ENCODE measurements around the gene JADE1. TPM values are rescaled to one million over a fixed set of nuclear protein-coding genes. Genes with fewer than 3 reads are reported as not detected.

The JADE1 gene
- total RNA-seq, 1 donor from 2014 or later, result 36.3 TPM

- intact Hi-C loops (cut with DNase I), result no loop called here
- H3K9me3 ChIP-seq, result no peaks in the 10 kb centered on the region
- no peaks in the 10 kb centered on the region for H3K36me3 ChIP-seq
- peak; percentile 73 to 79 for ATAC-seq
- H3K4me1 ChIP-seq, result peaks cover 16% of the 10 kb centered on the region
- no peaks in the 10 kb centered on the region for H3K27me3 ChIP-seq (ENCODE audit: low read depth)
- no peak for DNase-seq
- no peak overlapping the region for H3K27ac ChIP-seq
- no peak for TF ChIP-seq CTCF (IDR thresholded peaks at IDR 0.05)
- H3K4me3 ChIP-seq, result no peak overlapping the region
These were observed 34.0 kb upstream of the JADE1 start for GRCh38 chr4:128775477-128775876.

DNA sequence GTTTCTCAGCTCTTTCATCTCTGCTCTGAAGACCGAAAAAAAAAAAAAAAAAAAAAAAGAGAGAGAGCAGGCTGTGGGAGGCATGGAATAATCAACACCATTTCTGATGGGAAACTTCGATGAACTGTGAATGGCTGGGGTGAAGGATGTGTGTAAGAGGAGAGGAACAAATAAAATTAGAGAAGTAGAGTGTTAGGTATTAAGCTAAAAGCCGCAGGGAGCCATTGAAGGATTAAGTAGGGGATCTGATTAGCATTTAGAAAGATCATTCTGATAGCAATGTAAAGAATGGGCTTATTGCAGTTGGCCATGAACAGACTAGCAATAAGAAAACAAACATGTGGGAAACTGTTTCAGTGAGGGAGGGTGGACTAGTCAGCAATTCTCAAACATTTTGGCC lies 33.6 kb upstream of the JADE1 start:
- intact Hi-C loops (cut with DNase I), result no loop called here
- no peak overlapping the region for H3K27ac ChIP-seq
- no peak overlapping the region for H3K4me3 ChIP-seq
- no peaks in the 10 kb centered on the region for H3K9me3 ChIP-seq
- no peak for TF ChIP-seq CTCF (IDR thresholded peaks at IDR 0.05)
- H3K4me1 ChIP-seq, result peaks cover 16% of the 10 kb centered on the region
- H3K27me3 ChIP-seq (ENCODE audit: low read depth), result no peaks in the 10 kb centered on the region
- no peaks in the 10 kb centered on the region for H3K36me3 ChIP-seq
- ATAC-seq, result no peak
- no peak for DNase-seq

- intact Hi-C loops (cut with DNase I), result no loop called here
- Histone ChIP-seq H3K4me3 (no peak overlapping the region), H3K27me3 (ENCODE audit: low read depth) (no peaks in the 10 kb centered on the region), H3K4me1 (peaks cover 16% of the 10 kb centered on the region), H3K36me3 (no peaks in the 10 kb centered on the region), H3K9me3 (no peaks in the 10 kb centered on the region), H3K27ac (no peak overlapping the region)
- peak; percentile 87 for DNase-seq
- peak; percentile 89 to 90 for ATAC-seq
- TF ChIP-seq CTCF (IDR thresholded peaks at IDR 0.05), result no peak
These were observed 32.7 kb upstream of the JADE1 start for GRCh38 chr4:128776794-128777216.

- H3K27me3 ChIP-seq (ENCODE audit: low read depth), result no peaks in the 10 kb centered on the region
- ATAC-seq, result no peak
- no peak overlapping the region for H3K4me3 ChIP-seq
- H3K27ac ChIP-seq, result no peak overlapping the region
- no peak for DNase-seq
- intact Hi-C loops (cut with DNase I), result no loop called here
- no peaks in the 10 kb centered on the region for H3K9me3 ChIP-seq
- TF ChIP-seq CTCF (IDR thresholded peaks at IDR 0.05), result no peak
- H3K36me3 ChIP-seq, result no peaks in the 10 kb centered on the region
- H3K4me1 ChIP-seq, result peaks cover 16% of the 10 kb centered on the region
These were observed 28.8 kb upstream of the JADE1 start for GRCh38 chr4:128780688-128781087.

DNA sequence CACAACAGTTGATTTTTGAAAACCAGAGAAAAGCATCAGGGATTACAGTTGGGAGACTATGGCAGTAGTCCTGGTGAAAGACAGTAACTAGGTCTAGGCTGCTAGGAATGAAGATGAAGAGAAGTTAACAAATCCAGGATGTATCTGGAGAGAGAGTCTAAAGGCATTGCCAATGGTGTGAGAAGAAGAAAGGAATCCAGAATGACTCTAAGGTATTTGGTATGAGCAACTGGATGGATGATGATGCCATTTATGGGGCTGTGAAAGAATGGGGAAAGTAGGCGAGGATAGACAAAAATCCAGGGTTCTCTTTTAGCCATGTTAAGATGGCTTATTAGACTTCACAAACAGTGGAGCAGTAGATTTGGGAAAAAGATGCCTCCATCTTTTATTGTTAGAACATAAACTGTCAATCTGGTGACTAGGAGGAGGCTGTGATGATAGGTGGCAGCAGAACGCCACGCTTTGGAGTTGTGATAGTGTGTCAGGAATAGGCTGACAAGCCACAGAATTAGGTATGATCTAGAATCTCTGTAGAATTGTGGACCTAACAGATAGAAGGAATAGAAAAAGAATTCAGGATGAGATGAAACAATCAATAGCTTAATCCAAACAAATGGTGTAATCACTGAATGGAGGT lies 27.3 kb upstream of the JADE1 start:
- DNase-seq (no peak), ATAC-seq (peak in 1 of 2 donors; percentile 58)
- Histone ChIP-seq H3K4me3 (no peak overlapping the region), H3K9me3 (no peaks in the 10 kb centered on the region), H3K27ac (no peak overlapping the region), H3K36me3 (no peaks in the 10 kb centered on the region), H3K4me1 (peaks cover 2% of the 10 kb centered on the region), H3K27me3 (ENCODE audit: low read depth) (no peaks in the 10 kb centered on the region)
- peak; percentile 35 for TF ChIP-seq CTCF (IDR thresholded peaks at IDR 0.05)
- intact Hi-C loops (cut with DNase I), result no loop called here

All from lower lobe of right lung (tissue), 2 donors.